Activated CD8-positive, alpha-beta memory T cell treated with anti-CD3 and anti-CD28 coated beads, Interleukin-2, amount 50 U/mL, for 48 hours (primary cell): ENCODE results near the gene BMPR1B.
"Not testable (repeated sequence)": the region's sequence is repeated elsewhere in the genome, so short reads cannot be mapped to it uniquely, and the experiment has no call there.

ENCODE experiments used
- DNase-seq: peaks from one replicate; pipeline ENCODE4 v3.0.0-alpha.2; 2020

BMPR1B gene

GRCh38 chr4:94763500-94763899 lies 5.7 kb downstream of the BMPR1B start:
- DNase-seq = no peak

- DNase-seq = no peak
These were observed 6.3 kb downstream of the BMPR1B start for GRCh38 chr4:94764069-94764468.

- no peak for DNase-seq
These were observed 7.4 kb downstream of the BMPR1B start for GRCh38 chr4:94765174-94765573.

- DNase-seq = no peak
These were observed 7.9 kb downstream of the BMPR1B start for GRCh38 chr4:94765648-94766047.

- DNase-seq = no peak
These were observed 9.1 kb downstream of the BMPR1B start for GRCh38 chr4:94766856-94767255.

- DNase-seq = no peak
These were observed 9.7 kb downstream of the BMPR1B start for GRCh38 chr4:94767446-94767845.

- DNase-seq = no peak
These were observed 25.0 kb downstream of the BMPR1B start for GRCh38 chr4:94782707-94783106.

GRCh38 chr4:94791701-94792100 lies 33.9 kb downstream of the BMPR1B start:
- no peak for DNase-seq

GRCh38 chr4:94798808-94799207 lies 41.1 kb downstream of the BMPR1B start:
- DNase-seq = no peak

- no peak for DNase-seq
These were observed 43.3 kb downstream of the BMPR1B start for GRCh38 chr4:94801016-94801415.

GRCh38 chr4:94802091-94802490 lies 44.3 kb downstream of the BMPR1B start:
- DNase-seq = no peak

- no peak for DNase-seq
These were observed 45.4 kb downstream of the BMPR1B start for GRCh38 chr4:94803181-94803580.

GRCh38 chr4:94804650-94805049 lies 46.9 kb downstream of the BMPR1B start:
- DNase-seq = no peak

- no peak for DNase-seq
These were observed 48.6 kb downstream of the BMPR1B start for GRCh38 chr4:94806376-94806775.

GRCh38 chr4:94811643-94812042 lies 53.9 kb downstream of the BMPR1B start:
- DNase-seq = no peak

GRCh38 chr4:94813221-94813620 lies 55.5 kb downstream of the BMPR1B start:
- DNase-seq = no peak

- no peak for DNase-seq
These were observed 56.5 kb downstream of the BMPR1B start for GRCh38 chr4:94814237-94814636.

- no peak for DNase-seq
These were observed 61.8 kb downstream of the BMPR1B start for GRCh38 chr4:94819371-94820168.

GRCh38 chr4:94826206-94826605 lies 68.5 kb downstream of the BMPR1B start:
- DNase-seq = no peak

- DNase-seq = no peak
These were observed 69.8 kb downstream of the BMPR1B start for GRCh38 chr4:94827481-94828110.

GRCh38 chr4:94828882-94829281 lies 71.1 kb downstream of the BMPR1B start:
- no peak for DNase-seq

- DNase-seq = no peak
These were observed 73.9 kb downstream of the BMPR1B start for GRCh38 chr4:94831607-94832006.

GRCh38 chr4:94832329-94832728 lies 74.6 kb downstream of the BMPR1B start:
- not testable (repeated sequence) for DNase-seq

- DNase-seq = no peak
These were observed 75.6 kb downstream of the BMPR1B start for GRCh38 chr4:94833394-94833793.

- DNase-seq = no peak
These were observed 76.7 kb downstream of the BMPR1B start for GRCh38 chr4:94834501-94834900.
